ENCODE results near the gene TNK2.
A peak's percentile ranks its signal among the peaks of the same experiment; 100 is the strongest.

The TNK2 gene

GRCh38 chr3:195897853-195898415, 10.4 kb downstream of the TNK2 start:
- DNase-seq: no peak

- peak; percentile 53 for DNase-seq
Observed at GRCh38 chr3:195897081-195897852, 11.1 kb downstream of the TNK2 start.

DNA sequence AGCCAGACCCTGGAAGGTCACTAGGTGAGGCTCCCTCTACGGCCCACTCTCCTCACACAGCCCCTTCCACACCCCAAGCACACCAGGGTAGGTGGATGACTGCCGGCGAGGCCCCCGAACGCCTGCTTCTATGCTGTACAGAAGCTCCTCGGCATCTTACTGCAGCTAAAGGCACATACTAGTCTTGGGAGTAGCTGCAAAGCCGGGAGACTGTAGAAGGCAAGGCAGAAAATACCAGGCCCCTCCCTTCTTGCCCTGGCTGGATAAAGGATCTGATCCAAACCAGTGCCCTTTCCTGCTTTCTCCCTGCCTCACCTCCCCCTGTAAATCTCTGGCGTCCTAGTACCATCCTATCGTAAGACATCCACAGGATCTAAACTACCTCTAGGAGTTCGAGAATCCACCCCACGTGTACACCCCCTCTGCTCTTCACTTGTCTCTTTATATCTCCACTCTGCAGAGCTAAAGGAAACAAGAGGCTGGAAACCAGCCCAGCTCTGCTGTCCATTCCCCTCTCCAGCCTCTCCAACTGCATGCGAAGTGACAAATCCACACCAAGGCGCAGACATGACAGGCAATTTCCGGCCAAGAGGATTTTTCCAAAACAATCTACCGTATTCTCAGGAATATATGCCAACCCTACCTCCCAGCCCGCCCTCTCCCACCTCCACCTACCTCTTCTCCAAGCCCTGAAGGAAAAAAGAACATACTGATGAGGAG, 11.8 kb downstream of the TNK2 start:
- peak; percentile 77 for DNase-seq

DNA sequence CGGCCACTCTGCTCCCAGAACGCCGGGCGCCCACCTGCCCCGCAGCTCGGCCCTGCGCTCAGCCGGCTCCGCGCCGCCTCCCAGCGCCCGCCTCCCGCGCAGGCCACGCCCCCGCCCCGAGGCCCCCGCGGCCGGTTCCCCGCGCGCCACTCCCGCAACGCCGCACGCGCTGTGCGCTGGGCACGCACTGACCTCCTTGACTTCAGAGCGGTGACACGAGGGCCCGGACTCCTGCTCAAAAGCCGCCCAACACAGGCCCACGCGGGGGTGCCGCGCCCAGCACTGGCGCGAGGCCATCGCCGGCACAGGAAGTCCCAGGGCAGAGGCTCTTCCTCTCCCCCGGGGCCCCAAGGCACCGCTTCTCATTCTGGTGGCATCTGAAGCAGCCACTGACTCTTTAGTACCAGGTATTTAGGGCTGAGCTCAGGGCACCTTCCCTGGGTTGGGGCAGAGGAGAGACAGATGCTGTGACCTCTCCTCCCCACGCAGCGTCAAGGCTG, 12.4 kb downstream of the TNK2 start:
- DNase-seq: peak; percentile 73

- DNase-seq: peak; percentile 63
Observed at GRCh38 chr3:195895078-195895860, 13.1 kb downstream of the TNK2 start.

DNA sequence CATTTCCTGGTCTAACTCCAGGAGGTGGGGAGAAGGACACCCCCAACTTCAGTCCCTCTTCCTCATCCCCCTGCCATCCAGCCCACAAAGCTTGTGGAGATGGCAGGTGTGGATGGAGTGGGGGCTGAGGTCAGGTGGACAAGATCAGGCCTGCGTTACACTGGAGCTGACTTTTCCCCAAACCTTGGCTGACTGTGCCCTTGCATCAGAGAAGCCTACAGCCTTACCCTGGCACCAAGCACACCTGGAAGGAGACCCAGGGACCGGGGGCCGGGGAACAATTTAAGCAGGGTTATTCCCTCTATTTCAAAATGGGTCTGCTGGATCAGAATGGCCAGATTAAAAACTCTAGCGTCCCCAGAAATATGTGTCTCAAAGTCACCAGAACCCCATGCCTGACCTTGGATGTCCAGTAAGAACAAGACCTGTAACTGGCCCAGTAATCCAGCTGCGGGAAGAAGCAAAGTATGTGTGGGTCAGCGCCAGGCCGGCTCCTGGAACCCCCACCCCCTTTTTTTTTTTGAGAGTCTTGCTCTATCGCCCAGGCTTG, 14.4 kb downstream of the TNK2 start:
- DNase-seq: no peak

GRCh38 chr3:195893516-195893915, 14.8 kb downstream of the TNK2 start:
- DNase-seq: peak; percentile 79

DNA sequence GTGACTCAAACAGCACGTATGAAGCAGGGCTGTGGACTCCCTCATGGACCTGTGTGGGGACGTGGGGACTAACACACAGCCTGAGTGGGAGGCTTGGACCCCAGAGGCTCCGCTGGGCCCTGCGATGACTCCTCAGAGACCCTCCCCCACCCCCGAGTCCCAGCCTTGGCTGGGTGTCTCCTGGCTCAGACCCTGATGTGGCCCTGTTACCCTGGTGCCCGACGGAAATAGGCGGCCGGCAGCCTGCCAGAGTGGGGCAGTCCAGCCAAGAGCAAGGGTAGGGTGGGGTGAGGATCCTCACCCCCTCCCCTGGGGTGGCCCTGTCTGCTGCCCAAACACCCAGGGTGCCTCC, 15.3 kb downstream of the TNK2 start:
- DNase-seq: peak; percentile 75

DNA sequence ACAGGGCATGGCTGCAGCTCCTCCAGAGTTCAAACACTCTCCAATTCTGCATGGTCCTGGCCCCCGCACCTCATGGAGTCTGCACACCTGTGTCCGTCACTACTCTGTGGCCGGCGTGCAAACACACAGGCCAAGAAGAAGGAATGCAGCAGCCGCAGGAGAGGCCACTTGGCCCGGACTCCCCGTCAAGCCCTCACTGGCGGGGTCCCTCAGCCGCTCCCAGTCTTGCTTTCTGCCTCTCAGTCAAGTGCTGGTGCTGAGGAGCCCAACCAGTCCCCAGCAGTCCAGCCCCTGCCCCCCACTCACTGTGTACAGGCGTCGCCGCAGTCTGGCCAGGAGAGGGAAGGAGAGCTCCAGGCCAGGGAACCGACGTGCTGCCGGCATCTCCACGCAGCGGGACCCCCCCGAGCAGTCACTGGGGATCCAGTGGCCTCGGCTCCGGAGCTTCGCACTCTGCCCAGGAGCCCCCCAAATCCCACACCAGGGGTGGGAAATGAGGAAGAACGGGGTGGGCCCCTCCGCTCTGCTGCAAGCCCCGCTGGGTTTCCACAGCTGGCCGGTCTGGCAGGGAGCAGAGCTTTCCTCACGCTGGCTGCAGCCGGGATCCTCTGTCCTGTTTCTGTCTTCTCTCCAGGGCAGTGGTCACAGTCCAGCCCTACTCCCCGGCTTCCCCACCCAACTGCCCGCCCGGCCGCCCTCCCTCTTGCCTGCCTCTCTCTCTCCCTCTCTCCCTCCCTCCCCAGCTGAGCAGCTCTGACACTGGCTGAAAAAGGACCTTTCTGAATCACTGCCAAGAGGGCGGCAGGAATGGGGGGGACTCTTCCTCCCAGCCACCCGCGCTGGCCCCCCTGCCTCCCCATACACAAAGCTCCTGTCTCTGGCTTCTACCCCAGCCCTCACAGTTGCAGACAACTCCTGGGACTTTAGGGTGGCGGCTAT, 16.0 kb downstream of the TNK2 start:
- peak; percentile 91 for DNase-seq

DNA sequence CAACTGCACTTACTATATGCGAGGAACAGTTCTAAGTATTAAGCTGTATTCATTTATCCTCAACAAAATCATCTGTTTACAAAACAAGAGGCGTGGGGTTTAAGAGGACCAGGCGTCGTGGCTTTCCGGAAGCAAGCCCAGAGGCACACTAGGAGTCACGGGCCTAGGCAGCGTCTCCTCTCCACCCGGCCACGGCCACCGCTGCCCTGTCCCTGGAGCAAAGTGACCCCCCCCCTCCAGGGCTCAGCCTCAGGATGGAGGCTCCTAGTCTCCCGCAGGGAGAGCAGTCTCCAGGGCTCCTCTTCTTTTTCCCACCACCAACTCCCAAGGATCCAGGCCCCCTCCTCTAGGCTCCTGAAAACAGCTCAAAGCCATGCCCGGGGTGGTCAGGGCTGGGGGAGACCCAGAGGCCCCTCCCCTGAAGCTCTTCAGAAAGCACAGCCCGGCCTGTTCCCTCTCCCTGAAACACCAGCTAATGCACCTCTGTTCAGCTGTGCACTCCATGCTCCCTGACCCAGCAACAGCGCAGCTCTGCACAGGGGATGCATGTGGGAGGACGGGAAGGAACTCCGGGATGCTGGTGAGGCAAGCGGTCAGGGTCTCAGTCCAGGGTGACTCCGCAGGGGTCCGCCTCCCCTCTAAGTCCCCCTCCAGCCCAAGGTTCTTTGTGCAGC, 16.8 kb downstream of the TNK2 start:
- DNase-seq: no peak

GRCh38 chr3:195889870-195890295, 18.5 kb downstream of the TNK2 start:
- DNase-seq: no peak

DNA sequence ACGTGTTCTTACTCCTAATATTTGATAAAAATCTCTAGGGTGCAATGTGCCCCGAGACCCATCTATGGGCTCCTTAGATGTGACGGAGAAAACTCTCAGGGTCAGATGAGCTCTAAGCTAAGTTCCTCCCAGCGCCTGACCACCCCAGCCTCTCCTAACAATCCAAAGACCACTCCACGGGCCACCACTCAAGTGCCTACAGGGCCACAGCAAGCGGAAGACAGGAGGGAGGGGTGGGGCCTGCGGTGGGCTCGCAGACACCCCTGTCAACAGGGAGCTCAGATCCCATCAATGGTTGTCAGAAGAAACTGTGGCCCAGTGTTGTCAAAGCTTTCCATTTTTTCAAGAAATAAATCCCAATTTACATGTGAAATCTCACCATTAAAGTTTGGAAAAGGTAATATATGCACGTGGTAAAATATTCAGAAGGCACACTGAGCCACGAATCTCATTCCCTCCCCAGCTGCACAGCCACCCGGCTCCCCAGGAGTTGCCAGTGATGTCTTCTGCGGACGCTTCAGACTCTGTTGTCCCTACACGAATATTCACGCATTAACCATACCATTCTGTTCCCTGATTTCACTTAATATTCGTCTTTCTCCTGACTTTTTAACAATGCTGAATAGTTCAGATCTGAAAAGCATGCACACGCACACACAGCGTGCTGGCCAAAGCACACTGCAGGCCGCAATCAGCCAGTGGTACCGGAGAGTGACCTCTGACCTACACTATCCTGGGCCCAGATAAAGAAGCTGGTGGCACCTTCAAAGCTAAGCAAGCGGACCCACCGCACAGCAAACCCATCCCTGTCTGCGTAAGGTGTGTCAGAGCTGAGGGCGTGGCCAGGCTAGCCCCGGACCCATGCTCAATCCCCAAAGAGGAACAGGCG, 19.1 kb downstream of the TNK2 start:
- no peak for DNase-seq

DNA sequence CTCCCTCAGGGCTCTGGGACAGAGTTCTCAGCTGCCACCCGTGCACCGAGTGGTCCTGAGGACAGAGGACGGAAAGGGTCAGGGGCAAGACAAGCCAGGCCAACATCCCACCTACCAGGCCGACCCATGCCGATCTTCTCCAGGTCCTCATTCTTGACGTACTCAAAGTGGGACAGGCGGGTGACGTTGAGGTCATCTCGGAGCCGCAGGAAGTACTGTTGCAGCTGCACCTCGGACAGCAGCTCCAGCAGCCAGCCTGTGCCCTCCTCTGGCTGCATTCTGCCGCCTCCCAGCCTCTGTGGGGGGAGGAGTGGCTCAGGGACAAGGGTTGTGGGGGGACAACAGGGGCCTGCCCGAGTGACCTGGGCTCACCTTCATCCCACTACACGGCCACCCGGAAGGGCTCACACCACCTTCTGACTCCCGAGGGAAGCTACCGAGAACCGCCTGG, 20.0 kb downstream of the TNK2 start:
- no peak for DNase-seq

DNA sequence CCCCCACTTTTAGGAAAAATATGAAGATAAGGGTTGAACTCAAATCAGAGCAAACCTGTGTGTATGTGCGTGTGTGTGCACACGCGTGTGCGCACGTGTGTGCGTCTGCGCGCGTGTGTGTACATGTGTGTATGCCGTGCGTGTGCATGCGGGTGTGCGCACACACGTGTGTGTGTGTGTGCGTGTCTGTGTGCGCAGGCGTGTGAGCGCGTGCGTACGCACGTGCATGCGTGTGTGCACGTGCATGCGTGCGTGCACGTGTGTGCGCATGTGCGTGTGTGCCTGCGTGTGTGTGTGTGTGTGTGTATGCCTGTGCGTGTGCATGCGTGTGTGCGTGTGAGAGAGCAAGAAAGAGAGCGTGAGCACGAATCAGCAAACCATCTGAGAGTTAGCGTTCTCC, 20.7 kb downstream of the TNK2 start:
- no peak for DNase-seq

DNA sequence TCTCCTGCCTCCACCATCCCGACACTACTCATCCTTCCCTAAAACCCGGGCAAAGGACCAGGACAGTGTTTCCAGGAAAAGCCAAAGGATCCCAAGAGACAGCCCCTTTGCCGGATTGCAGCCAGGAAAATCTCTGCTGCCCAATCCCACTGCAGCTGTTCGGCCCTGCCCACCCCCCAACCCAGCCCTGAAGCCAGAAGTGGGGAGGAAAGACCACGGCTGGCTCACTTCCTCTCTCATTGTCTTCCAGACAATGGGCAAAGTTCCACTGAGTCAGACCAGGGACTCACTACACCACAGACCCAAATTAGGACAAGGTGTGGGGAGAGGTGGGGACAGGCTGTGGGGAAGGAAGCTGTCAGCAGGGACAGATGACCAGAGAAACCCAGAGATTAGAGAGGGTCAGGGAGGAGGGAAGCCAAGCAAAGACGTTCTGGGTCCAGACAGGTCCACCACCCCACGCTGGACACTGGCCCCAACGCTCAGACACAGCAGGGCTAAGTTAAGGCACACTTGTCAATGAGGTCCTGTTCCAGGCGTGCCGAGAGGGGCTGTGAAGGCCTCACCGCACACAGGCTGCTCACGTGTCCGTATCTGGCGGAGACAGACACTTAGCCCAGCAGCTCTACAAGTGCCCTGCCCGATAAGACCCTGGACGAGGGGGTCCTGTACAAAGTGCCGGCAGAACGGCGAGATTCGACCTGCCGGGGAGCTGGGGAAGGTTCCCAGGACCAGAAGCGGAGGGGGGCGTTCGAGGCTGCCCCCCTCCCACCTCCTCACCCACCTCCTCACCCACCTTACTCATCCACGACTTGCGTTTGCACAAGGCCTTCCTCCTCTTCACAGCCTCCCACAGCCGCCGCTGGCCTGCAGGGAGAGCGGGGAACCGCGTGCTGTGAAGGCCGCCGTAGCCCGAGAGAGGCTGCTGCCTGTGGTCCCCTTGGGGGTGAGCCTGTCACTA, 21.9 kb downstream of the TNK2 start:
- peak; percentile 83 for DNase-seq

- DNase-seq: peak; percentile 84
Observed at GRCh38 chr3:195885036-195885891, 23.1 kb downstream of the TNK2 start.

DNA sequence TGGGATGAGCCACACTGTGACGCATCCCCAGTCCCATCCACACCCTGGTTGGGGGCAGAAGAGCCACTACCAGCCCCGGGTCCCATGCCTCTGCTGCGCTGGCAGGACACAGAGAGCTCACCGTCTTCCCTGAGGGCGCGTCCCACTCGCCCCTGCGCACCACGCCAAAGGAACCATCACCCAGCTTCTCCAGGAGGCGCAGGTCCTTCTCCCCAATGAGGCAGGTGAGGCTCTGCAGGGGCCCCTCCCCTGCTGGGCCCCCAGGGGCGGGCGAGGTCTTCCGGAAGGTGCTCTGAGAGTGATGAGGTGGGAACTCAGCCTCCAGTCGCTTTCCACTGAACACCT, 23.7 kb downstream of the TNK2 start:
- no peak for DNase-seq

DNA sequence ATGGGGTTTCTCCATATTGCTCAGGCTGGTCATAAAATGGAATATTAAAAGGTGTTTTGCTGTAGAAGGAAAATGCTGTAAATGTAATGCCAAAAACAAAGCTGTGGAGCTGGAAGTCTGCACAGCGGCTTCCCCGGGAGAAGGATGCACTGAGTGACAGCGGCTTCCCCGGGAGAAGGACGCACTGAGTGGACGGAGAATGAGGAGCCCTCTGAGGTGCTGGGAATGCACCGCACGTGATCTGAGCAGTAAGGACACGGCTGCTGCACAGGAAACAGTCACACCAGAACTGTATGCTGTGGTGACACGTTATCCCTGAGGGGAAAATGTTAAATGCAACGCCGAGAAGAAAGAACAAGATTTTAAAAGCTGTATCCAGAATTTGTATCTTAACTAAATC, 24.6 kb downstream of the TNK2 start:
- no peak for DNase-seq

All from femur (tissue), 1 donor.